Myocyte (in vitro differentiated cells): ENCODE results near the gene CTRB2. TPM values are rescaled to one million over a fixed set of nuclear protein-coding genes. Genes with fewer than 3 reads are reported as not detected.
"Not testable (repeated sequence)": the region's sequence is repeated elsewhere in the genome, so short reads cannot be mapped to it uniquely, and the experiment has no call there.

Experiments
- DNase-seq: peaks from one replicate; pipeline ENCODE4 v3.0.0-alpha.2; 2012; ENCODE audit warnings: low read depth
- total RNA-seq: library from RNA; depleted of rRNA; stranded (reverse); fragments of >200 nt; gene quantifications from 2 replicates; pipeline ENCODE4 v1.2.3, GENCODE V29; 2014

CTRB2 gene
- total RNA-seq, 1 donor from 2014 or later: 2.3 TPM

GRCh38 chr16:75205961-75206748 lies 806 bp downstream of the CTRB2 start:
- DNase-seq: not testable (repeated sequence)

DNA sequence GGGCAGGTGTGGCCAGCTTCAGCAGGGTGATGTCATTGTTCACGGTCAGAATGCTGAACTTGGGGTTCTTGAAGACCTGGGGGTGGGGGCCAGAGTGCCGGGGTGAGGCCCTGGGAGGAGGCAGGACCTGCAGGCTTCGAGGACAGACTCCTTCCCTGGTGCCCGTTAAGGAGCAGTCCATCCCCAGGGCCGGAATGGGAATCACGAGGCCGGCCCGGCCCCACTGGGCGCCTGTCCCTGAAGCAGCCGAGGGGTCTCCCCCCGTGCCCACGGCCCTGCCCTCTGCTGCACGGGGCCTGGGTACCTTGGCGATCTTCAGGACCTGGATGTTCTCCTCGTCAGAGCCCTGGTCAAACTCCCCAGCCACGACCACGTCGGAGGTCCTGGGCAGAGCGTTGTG lies 1.5 kb downstream of the CTRB2 start:
- not testable (repeated sequence) for DNase-seq

DNA sequence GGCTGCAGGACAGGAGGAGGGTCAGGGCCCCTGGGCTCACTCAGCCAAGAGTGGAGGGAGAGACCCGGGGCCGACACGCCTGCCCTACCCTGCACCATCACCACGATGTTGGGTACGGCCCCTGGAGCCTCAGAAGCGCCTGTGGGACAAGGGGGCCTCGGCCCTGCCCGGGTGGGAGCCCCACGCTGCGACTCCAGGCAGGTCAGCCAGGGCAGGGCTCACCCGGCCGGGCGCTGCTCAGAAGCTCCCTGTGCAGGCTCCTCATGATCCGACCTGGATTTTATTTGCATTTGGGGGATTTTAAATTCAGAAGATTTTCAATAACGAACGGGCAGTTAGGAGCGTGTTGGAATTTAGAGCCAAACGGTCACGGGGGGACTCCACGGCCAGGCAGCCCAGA lies 2.1 kb downstream of the CTRB2 start:
- DNase-seq: not testable (repeated sequence)

GRCh38 chr16:75204410-75204758 lies 2.6 kb downstream of the CTRB2 start:
- DNase-seq: no peak

DNA sequence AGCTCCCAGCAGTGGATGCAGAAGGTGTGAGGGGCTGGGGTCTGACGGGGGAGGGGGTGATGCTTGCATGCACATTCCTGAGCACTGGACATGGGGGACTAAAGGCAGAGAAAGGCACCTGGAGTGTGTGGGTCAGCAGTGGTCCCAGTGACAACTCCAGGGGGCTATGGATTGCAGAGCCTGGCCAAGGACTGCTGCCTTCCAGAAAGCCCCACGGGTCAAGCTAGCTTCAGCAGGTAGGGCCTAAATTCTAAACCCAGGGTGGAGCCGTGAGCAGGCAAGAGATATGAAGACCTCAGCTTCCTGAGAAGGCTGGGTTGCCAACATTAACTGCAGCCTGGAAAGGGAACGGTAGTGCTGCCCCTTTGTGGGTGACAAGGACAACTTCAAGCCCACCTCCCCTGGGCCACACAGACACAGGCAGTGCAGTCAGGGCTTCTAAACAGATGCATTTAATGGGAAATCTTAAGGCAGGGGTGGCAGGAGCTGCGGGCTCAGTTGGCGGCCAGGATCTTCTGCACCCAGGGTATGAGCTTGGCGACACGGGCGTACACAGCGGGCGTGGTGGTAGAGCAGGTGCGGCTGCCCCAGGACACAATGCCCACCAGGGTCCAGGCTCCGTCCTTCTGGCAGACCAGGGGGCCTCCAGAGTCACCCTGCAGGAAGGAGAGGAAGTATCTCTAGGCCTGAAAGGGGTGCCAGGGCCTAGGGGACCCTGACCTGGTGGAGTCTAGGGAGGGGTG lies 3.1 kb downstream of the CTRB2 start:
- no peak for DNase-seq

DNA sequence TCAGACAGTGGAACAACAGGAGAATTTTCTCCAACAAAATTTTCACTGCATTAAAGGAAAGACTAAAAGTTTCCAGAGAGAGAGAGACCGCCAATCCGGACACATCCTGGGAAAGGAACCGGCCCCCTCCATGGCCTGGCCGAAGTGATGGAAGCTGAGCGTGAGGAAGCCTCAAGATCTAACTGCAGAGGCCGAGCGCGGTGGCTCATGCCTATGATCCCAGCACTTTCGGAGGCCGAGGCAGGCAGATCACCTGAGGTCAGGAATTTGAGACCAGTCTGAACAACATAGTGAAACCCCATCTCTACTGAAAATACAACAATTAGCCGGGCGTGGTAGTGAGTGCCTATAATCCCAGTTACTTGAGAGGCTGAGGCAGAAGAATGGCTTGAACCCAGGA lies 3.9 kb downstream of the CTRB2 start:
- DNase-seq: no peak

DNA sequence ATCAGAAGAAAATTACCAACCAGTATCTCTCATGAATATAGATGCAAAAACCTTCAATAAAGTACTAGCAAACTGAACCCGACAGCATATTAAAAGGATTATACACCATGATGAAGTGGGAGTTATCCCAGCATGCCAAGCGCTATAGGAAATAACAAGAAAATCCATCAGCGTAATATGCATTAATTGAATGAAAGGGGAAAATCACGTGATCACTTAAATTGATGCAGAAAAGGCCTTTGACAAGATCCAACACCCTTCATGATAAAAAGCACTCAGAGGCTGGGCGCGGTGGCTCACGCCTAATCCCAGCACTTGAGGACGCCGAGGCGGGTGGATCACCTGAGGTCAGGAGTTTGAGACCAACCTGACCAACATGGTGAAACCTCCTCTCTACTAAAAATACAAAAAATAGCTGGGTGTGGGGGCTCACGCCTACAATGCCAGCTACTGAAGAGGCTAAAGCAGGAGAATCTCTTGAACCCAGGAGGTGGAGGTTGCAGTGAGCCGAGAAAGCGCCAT lies 4.8 kb downstream of the CTRB2 start:
- no peak for DNase-seq

GRCh38 chr16:75198135-75198600 lies 8.8 kb downstream of the CTRB2 start:
- peak; percentile 56 for DNase-seq

GRCh38 chr16:75197522-75198134 lies 9.3 kb downstream of the CTRB2 start:
- DNase-seq: no peak

DNA sequence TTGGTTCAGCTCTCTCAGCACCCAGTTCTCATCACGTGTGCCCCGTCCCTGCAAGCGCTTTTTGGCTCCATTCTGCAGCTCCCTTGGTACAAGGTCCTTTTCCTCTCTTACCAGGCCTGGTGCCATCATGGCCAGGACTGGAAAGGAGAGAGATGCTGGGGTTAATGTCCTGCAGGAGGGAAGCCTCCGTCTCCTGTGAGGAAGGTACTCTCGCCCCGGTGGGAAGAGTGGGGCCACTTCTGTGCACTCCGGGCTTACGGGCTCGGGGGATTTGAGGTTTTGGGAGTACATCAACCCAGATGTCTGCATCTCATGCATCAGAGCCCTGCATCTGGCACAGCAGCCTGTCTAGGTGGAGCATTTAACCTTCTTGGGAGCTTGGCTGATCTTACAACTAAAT lies 10.1 kb downstream of the CTRB2 start:
- DNase-seq: no peak

DNA sequence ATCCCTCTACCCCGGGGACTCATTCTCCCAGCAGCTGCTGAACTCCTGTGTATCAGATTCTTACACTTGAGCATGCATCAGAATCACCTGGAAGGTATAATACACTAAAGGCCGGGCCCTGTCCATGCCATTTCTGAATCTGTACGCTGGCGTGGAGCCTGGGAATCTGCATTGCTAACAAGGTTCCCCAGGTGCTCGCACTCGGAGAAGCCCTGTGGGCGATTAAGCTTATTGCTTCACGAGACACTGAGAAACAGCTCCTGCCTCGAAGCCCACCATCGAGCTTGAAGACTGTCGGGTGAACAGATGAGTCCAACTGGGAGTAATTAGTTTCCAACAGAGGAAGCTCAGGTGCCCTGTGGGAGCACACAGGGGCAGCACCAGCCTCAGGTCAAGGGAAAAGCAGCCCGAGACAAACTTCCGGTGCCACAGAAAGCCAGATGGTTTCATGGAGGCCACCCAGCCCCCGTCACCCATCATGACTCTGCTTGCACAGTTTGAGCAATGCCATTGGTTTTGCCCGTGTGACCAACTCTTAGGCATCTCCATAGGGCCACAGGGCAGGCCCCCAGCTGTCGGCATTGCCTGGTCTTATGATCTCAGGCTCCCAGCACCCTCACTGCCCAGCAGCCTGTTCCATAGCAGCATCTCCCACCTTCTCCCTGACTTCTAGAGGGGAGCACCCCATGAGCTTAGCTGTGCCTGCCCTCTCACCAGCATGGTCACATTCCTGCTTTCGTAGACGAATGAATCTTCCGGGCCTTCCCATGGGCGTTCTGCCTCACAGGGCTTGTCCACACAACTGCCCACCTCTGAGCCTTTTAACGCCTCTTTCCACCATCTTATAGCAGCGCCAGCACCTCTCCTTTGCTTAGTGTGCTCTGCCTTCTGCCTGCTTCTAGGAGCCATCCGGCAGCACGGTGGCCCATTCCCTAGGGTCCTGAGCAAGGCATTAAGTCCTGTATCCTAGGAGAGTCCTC lies 10.9 kb downstream of the CTRB2 start:
- no peak for DNase-seq

GRCh38 chr16:75193730-75194444 lies 13.1 kb downstream of the CTRB2 start:
- DNase-seq: no peak

DNA sequence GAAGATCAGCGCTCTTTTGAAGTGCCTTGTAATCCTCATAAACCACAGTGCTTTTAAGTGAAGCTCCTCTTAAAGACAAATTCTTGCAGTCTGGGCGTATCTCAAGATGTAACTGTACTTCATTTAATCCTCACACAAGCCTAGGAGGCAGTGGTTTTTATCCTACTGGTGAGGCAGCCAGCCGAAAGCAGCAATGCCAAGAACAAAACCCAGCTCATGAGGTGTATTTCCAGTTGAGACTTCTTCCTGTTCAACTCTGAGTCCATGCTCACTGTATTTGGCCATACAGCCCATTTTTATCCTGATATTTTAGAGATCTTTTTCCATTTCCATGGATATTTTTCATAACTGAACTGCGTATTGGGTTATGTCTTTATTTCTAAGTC lies 13.7 kb downstream of the CTRB2 start:
- no peak for DNase-seq

DNA sequence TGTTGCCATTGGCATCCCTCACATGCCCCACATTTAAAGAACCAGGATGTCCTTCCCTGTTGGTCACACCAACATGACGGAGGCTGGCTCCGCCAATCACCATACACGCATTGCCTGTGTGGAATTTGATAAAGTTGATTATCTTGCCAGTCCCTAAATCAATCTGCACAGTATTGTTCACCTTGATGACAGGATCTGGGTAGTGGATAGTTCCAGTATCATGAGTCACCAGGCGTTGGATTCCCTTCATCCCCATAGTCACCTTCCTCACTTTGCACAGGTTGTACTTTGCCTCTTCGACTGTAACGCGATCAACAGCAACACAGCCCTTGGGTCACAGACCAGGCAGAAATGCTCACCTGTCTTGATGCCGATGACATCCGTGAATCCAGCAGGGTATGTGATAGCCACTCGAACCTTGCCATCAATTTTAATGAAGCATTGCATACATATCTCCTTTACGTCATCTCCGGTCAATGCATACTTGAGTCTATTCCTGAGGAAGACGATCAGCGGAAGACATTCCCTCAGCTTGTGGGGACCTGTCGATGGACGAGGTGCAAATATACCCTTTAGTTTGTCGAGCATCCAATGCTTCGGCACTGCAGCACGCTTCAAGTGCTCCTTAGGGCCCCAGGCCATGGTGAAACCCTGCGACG lies 14.2 kb downstream of the CTRB2 start:
- no peak for DNase-seq

DNA sequence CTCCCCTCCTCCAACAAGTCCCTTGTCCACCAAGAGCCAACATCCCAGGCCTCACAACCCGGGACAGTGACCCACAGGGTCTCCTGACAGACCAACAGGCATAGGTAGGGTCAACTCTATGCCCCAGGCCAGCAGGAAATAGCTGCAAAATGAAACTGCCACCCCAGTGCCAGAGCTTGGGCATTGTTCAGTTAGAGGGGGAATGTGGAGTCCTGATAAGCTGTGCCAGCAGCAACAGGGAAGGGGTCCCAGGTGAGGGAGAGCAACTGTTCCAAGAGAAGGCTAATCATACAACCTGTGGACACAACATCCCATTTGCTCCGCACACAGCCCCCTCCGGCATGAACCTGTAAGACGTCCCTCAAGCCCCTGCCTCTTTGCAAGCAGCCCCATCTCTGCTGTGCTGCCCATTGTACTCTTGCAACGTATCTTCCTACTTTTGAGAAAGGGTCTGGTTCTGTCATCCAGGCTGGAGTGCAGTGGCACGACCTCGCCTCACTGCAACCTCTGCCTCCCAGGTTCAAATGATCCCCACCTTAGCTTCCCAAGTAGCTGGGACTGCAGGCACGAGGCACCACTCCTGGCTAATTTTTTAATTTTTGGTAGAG lies 17.2 kb downstream of the CTRB2 start:
- DNase-seq: no peak

DNA sequence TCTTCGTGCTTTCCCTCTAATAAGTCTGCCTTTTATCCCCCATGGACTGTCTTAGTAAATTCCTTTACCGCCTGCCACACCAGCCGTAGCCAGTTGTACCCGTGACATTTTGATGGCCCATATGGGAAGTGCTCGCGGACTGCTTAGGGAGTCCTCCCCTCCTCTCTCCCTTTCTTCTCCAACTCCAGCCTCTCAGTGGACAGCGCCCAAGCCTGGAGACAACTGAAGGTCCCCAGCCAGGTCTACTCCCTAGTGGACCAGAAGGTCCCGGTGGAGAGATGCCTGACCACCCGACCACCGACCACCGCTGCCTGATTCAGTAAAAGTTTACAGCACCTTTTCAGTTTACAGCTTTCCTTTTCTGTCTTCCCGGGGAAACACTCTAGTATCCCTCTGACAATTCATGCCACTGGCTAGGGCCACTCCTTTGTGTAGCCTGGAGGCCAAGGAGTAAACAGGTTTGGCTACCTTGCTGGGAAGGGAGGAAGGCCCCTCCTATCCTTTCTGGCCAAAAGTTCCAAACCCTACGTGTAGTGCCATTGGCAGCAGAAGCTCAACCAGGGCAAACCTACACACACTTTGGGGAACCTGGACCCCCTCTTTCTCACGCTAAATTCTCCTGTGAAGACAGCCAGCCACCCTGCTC lies 18.0 kb downstream of the CTRB2 start:
- DNase-seq: no peak

DNA sequence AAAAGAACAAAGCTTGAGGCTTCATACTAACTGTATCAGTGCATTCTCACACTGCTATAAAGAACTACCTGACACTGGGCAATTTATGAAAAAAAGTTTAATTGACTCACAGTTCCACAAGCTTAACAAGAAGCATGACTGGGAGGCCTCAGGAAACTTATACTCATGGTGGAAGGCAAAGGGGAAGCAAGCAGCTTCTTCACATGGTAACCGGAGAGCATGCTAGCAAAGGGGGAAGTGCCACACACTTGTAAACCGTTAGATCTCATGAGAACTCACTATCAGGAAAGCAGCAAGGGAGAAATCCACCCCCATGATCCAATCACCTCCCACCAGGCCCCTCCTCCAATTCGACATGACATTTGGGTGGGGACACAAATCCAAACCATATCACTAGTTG lies 25.3 kb downstream of the CTRB2 start:
- DNase-seq: no peak

DNA sequence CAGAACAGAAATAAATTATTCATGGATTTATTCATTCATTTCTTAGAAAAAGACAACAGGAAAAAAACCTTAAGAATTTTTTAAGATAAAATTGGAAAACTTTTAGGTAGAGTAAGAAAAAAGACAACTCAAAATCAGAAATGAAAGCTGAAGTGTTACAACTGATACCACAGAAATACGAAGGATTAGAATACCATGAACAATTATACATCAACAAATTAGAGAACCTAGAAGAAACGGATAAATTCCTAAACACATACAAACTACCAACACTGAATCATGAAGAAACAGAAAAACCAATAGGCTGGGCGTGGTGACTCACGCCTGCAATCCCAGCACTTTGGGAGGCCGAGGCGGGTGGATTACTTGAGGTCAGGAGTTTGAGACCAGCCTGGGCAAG lies 27.8 kb downstream of the CTRB2 start:
- DNase-seq: no peak

DNA sequence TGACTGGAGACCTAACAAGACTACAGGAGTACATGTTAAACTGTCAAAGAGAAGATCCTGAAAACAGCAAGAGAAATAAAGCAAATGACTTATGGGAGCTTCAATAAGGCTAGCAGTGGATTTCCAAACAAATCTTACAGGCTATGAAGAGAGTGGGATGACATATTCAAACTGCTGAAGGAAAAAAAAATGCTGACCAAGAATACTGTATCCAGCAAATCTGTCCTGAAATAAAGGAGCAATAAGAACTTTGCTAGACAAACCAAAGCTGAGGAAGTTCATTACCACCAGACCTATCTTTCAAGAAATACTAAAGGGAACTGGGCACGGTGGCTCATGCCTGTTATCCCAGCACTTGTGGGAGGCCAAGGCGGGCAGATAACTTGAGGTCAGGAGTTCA lies 30.0 kb downstream of the CTRB2 start:
- DNase-seq: no peak
